Omental fat pad (tissue), 4 donors: Measurements from ENCODE around the gene CNTN4. TPM values are rescaled to one million over a fixed set of nuclear protein-coding genes. Genes with fewer than 3 reads are reported as not detected.

Source experiments
- ATAC-seq: fragments of 150-250 bp; one replicate; pipeline ENCODE4 v1.9.1; 2016; ENCODE audit warnings: mild to moderate bottlenecking, moderate library complexity; ENCODE audit not compliant: low FRiP score
- DNase-seq: peaks from one replicate; pipeline ENCODE4 v3.0.0-alpha.2; 2019; ENCODE audit warnings: low spot score
- total RNA-seq, 4 donors: library from RNA; depleted of rRNA; stranded (reverse); fragments of >200 nt; gene quantifications; one replicate each; pipeline ENCODE4 v1.1.0, GENCODE V29; 2016
- TF ChIP-seq, protein P1 (sequence below), 3 donors: fragments of 450-650 bp; IDR thresholded peaks; one replicate each; pipeline ENCODE4 v1.5.1; 2016 to 2017; ENCODE audit warnings: antibody characterized with exemption in 3 of 3, mild to moderate bottlenecking in 3 of 3, moderate library complexity in 2 of 3

The CNTN4 gene
- total RNA-seq, 4 donors from 2014 or later, result 2.6 to 9.5 (median 7.2) TPM

DNA sequence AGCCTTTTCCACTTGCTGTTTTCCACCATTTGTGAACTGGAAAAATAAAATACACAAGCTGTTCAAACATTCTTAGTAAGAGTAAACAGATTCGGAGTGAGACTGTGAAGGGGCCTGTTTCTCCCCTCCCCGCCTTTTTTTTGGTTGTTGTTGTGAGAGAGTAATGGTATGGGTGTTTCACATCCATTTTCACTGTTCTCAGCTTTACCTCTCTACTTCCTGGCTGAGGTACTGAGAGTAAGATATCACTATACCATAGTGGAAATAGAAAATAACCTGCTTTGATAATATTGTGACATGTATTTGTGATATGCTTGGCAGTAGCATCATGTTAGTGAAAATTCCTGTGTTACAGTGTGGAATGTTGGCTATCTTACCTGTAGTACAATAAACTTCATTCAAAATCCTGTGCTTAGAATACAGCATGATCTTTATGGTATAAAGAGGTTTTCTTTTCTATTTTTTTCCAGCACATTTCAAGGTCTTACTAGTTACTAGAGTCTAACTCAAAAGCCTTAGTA, 12.0 kb downstream of the CNTN4 start:
- TF ChIP-seq, protein P1, sequence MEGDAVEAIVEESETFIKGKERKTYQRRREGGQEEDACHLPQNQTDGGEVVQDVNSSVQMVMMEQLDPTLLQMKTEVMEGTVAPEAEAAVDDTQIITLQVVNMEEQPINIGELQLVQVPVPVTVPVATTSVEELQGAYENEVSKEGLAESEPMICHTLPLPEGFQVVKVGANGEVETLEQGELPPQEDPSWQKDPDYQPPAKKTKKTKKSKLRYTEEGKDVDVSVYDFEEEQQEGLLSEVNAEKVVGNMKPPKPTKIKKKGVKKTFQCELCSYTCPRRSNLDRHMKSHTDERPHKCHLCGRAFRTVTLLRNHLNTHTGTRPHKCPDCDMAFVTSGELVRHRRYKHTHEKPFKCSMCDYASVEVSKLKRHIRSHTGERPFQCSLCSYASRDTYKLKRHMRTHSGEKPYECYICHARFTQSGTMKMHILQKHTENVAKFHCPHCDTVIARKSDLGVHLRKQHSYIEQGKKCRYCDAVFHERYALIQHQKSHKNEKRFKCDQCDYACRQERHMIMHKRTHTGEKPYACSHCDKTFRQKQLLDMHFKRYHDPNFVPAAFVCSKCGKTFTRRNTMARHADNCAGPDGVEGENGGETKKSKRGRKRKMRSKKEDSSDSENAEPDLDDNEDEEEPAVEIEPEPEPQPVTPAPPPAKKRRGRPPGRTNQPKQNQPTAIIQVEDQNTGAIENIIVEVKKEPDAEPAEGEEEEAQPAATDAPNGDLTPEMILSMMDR (IDR thresholded peaks at IDR 0.05), result no peak
- ATAC-seq, result no peak

DNA sequence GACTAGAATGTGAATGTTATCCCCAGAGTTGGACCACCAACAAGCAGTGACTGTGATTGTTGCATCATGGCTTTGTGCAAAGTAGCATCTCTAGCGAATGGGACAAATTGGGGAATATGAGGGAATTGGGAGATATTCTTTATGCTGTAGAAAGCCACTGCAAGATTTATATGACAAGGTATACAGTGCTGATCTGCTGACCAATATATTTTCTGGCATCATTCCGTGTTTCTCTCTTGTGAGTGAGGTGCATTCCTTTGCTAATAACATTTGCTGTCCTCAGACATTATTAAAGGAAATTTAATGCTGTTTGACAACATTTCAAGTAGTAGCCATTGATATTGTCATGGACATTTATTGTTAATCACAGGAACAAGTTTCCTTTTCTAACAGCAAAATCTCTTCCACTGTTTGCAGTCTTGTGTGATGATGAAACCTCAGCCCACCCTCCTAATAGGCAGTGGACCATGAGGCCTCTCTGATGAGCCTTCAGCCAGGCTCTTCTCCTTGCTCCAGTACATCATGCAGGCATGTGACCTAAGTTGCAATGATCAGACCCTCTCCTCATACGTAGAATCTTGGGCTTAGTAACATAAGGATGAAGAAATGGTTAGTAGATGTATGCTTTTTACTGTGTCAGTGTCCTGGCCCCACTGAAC, 16.1 kb downstream of the CNTN4 start:
- DNase-seq (no peak), ATAC-seq (no peak)
- TF ChIP-seq, protein P1 (IDR thresholded peaks at IDR 0.05), result no peak

More for the DNA sequence above, 12.0 kb downstream of the CNTN4 start:
- DNase-seq, result no peak

GRCh38 chr3:2130726-2131125, 32.1 kb downstream of the CNTN4 start:
- no peak for DNase-seq
- no peak for ATAC-seq
- TF ChIP-seq, protein P1 (IDR thresholded peaks at IDR 0.05), result no peak

DNA sequence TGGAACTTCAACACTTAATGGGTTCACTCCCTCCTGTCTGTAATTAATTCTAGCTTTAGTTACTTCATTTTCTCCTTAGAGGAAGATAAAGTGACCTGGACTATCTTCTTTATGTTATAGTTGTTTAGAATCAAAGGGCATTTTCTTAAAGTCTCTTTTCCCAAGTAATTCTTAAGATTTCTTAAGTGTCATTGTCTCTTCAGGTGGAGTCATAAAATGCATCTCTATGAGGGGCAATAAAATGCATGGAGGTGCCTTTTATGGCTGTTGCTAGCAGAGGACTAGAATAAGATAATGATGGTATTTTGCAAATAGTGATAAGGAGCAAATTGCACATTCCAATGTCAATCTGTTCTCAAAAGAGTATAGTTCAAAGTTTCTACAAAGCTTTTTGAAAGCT, 34.5 kb downstream of the CNTN4 start:
- ATAC-seq (no peak), DNase-seq (no peak)
- TF ChIP-seq, protein P1 (IDR thresholded peaks at IDR 0.05), result no peak

DNA sequence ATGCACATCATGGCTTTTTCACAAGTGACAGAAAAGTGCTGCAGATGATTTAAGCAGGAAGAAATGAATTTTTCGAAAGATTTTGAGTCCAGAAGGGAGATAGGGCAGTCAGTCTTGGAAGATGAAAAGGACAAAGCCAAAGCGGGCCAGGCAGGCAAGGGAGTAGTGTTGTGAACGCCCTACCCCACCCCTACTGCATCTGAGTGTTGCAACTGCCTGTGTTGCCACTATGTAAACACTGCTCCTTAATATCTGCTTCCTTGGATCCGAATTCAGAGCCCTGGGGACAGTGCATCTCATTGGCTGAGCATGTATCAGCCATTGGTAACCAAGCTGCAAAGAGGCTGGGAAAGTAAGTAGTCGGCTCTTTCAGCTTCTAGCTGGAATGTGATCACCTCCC, 39.0 kb downstream of the CNTN4 start:
- DNase-seq (no peak), ATAC-seq (no peak)
- TF ChIP-seq, protein P1 (IDR thresholded peaks at IDR 0.05), result no peak

- TF ChIP-seq, protein P1 (IDR thresholded peaks at IDR 0.05), result no peak
- no peak for ATAC-seq
- no peak for DNase-seq
Observed at GRCh38 chr3:2141482-2141881, 42.8 kb downstream of the CNTN4 start.
